Inferior parietal cortex (tissue), 1 donor: ENCODE results near the gene PLPP1.
A peak's percentile ranks its signal among the peaks of the same experiment; 100 is the strongest.
"Not testable (repeated sequence)": the region's sequence is repeated elsewhere in the genome, so short reads cannot be mapped to it uniquely, and the experiment has no call there.

Source experiments
- DNase-seq: peaks from one replicate; pipeline ENCODE4 v3.0.0-alpha.2; 2016; ENCODE audit errors: extremely low spot score

PLPP1 gene

GRCh38 chr5:55546947-55547346 is 12.2 kb upstream of the PLPP1 start:
- DNase-seq = no peak

- DNase-seq = no peak
Observed at GRCh38 chr5:55544341-55544740, 9.6 kb upstream of the PLPP1 start.

- DNase-seq = no peak
Observed at GRCh38 chr5:55541056-55541635, 6.4 kb upstream of the PLPP1 start.

GRCh38 chr5:55540525-55540924 is 5.8 kb upstream of the PLPP1 start:
- no peak for DNase-seq

- DNase-seq = no peak
Observed at GRCh38 chr5:55540024-55540423, 5.3 kb upstream of the PLPP1 start.

GRCh38 chr5:55538661-55539060 is 3.9 kb upstream of the PLPP1 start:
- DNase-seq = no peak

- not testable (repeated sequence) for DNase-seq
Observed at GRCh38 chr5:55537315-55537714, 2.6 kb upstream of the PLPP1 start.

GRCh38 chr5:55535199-55535905 is 588 bp upstream of the PLPP1 start:
- DNase-seq = peak; percentile 59

- DNase-seq = peak; percentile 36
Observed at GRCh38 chr5:55533521-55534435, 986 bp downstream of the PLPP1 start.

GRCh38 chr5:55530669-55531068 is 4.1 kb downstream of the PLPP1 start:
- DNase-seq = no peak

- DNase-seq = no peak
Observed at GRCh38 chr5:55524816-55525215, 9.9 kb downstream of the PLPP1 start.

GRCh38 chr5:55523293-55523692 is 11.5 kb downstream of the PLPP1 start:
- no peak for DNase-seq

- no peak for DNase-seq
Observed at GRCh38 chr5:55521881-55522280, 12.9 kb downstream of the PLPP1 start.

- no peak for DNase-seq
Observed at GRCh38 chr5:55520117-55520839, 14.5 kb downstream of the PLPP1 start.

- no peak for DNase-seq
Observed at GRCh38 chr5:55518831-55519390, 15.9 kb downstream of the PLPP1 start.

GRCh38 chr5:55517804-55518203 is 17.0 kb downstream of the PLPP1 start:
- no peak for DNase-seq

GRCh38 chr5:55511010-55511409 is 23.8 kb downstream of the PLPP1 start:
- DNase-seq = no peak

- DNase-seq = no peak
Observed at GRCh38 chr5:55510523-55510880, 24.3 kb downstream of the PLPP1 start.

GRCh38 chr5:55509796-55510522 is 24.8 kb downstream of the PLPP1 start:
- DNase-seq = no peak

GRCh38 chr5:55509097-55509496 is 25.7 kb downstream of the PLPP1 start:
- DNase-seq = no peak

GRCh38 chr5:55507574-55507973 is 27.2 kb downstream of the PLPP1 start:
- DNase-seq = no peak
